ENCODE data around the gene METTL3.
A peak's percentile ranks its signal among the peaks of the same experiment; 100 is the strongest.

The METTL3 gene

DNA sequence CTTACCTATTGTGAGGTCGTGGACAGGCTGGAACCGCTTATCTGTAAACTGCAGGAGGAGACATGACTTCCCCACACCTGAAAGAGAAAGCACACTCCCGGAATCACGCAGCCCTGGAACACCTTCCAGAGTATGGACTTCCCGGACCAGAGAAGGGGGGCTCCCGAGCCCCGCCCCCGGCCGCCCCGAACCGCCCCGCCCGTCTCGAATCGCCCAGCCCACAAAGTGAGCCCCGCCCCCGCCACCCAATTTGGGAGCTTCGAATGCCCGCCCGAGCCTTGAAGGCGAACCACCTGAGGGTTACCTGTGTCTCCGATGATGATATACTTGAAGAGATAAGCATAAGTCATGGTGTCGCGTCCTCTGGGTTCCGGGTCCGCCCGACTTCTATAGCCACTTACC lies 34.6 kb downstream of the METTL3 start:
- DNase-seq: no peak

DNA sequence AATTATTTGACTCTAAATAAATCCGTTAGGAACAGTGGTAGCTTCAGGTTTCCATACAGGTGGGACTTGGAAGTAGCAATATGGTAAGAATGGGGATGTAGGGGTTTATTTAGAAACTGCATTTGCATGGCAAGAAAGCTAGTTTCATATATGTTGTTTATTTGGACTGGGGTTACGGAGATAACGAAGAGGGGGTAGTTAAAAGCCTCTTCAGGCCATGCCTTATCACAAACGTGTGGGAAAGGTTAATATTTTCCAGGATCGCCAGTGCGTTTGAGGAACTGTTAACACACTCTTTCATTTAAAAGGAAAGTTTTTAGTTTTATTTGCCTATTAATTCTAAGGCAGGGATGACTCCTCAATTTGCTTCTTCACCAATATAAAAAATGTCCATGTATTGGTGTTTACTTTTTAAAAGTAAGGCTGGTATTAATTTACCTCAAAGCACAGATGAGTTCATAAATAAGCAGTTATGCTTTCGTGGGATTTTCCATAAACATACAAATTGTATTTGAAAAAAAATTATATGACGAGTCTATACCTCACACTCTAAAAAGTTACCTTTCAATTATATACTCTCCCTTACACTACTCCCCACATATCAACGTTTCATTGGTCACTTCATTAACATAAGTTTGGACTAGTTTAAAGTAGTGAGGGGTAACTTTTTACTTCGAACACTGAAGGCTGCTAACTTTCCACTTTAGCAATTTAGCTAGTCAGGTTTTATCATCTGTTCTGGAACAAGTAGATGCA lies 35.2 kb downstream of the METTL3 start:
- no peak for DNase-seq

DNA sequence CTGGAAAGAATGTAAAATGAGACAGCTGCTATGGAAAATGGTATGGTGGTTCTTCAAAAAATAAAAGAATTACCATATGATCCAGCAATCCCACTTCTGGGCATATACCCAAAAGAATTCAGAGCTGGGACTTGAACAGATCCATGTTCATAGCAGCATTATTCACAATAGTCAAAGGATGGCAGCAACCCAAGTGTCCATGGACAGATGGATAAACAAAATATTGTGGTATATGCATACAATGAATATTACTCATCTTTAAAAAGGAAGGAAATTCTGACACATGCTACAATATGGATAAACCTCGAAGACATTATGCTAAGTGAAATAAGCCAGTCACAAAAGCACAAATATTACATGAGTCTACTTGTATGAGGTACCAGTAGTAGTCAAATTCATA lies 43.5 kb downstream of the METTL3 start:
- no peak for DNase-seq

DNA sequence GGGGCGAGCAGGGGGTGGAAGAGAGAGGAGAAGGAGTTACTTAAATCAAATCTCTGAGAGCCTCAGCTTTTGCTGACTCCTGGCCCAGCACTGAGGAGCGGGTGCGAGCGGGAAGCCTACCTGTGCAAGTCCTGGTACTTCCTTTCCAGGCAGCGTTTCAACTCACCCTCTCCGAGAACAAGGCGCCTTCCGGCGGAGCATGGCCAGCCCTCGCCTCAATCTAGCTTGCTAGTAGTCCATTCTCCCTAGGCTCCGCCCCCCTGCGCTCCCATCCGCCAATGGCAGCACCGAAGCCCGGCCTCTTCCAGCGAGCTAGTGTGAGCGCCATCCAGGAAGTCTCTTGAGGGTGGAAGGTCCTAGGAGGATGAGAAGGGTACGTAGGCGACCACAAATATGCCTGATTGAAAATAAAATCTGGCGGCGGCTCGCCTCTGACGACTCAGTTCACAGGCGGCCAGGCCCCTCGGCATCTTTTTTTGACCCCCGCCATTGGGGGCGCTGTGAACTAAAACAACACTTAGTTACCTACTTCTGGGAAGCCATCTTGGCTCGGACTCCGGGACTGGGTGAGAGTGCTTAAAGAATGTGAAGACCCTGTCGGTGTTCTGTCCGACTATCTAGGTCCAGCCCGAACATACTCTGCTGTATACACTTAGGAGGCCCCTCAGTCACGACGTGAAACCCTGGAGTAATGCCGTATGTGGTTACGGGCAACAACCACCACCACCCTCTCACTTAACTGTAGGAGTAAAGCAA lies 55.0 kb downstream of the METTL3 start, which contains the start of gene CHD8:
Gene CHD8 (minus strand): TSS at position 212 of the 756 bp plus-strand sequence. CDS start 24,480 bp downstream, outside the sequence.
- DNase-seq: peak; percentile 100

DNA sequence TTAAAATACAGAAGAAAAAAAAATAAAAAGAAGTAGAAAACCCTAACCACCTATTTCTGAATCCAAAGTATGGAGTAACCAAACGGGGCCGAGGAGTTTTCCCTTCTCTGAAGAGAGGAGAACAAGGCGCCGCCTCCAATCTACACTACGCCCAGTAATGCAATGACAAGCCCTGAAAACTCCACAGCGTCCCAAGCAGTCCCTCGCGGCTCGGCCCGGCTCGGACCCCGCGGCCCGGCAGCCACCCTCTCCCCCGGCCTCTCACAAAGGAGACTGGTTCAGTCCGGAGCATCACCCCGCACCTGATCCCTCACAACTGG lies 55.6 kb downstream of the METTL3 start:
- DNase-seq: no peak

DNA sequence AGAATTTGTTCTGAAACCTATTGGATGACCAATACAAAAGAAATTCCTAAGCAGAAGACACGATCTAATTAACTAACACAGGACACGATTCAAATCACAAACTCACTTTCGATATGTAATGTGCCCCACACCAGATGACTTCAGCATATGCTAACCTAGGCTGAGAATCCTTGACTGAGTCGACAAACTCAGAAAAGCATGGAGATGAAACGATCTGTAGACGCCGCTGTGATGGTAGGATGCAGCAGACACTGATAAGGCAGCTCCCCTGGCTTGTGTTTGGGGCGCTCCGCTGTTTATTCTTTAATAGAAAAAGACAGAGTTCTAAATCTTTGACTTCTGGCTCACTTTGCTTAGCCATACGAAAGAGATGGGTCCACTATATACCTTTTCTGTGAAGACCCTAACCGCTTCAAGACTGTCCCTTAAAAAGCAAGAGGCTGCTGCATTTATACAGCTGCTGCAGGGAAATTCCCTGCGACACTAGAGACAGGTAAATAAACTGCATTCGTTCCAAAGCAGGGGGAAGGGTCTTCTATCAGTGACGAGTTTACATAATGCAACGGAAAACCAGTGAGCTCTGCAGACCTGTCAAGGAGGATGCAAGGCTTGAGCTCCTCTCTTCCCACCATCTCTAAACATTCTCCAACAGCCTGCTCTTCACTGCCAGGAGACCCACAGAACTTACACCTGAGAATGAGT lies 56.1 kb downstream of the METTL3 start:
- no peak for DNase-seq

DNA sequence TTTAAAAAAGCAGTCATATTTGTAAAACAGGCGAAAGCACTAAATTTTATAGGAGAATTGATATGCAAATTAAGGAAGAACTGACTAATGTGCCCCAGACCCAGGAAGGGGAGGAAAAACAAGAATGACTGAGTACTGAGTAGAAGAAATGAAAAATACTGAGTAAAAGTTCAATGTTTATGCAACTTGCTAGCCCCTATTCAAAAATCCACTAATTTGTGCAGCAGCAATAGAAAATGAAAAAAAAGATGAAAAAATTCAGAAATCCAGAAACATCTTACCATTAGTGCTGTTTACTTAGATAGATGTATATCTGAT lies 61.3 kb downstream of the METTL3 start:
- DNase-seq: no peak
